Measurements from ENCODE around the gene DNAJB6. TPM values are rescaled to one million over a fixed set of nuclear protein-coding genes. Genes with fewer than 3 reads are reported as not detected.

Gene DNAJB6
- total RNA-seq, 1 donor from 2014 or later, result 126 TPM

- DNase-seq (ENCODE audit: low read depth), result no peak
- no peak overlapping the region for H3K4me3 ChIP-seq (ENCODE audit: low read depth, low read length)
- TF ChIP-seq, protein P1, sequence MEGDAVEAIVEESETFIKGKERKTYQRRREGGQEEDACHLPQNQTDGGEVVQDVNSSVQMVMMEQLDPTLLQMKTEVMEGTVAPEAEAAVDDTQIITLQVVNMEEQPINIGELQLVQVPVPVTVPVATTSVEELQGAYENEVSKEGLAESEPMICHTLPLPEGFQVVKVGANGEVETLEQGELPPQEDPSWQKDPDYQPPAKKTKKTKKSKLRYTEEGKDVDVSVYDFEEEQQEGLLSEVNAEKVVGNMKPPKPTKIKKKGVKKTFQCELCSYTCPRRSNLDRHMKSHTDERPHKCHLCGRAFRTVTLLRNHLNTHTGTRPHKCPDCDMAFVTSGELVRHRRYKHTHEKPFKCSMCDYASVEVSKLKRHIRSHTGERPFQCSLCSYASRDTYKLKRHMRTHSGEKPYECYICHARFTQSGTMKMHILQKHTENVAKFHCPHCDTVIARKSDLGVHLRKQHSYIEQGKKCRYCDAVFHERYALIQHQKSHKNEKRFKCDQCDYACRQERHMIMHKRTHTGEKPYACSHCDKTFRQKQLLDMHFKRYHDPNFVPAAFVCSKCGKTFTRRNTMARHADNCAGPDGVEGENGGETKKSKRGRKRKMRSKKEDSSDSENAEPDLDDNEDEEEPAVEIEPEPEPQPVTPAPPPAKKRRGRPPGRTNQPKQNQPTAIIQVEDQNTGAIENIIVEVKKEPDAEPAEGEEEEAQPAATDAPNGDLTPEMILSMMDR (IDR thresholded peaks at IDR 0.05; ENCODE audit: insufficient read depth, low read length, poor library complexity, severe bottlenecking), result no peak
- H3K36me3 ChIP-seq (ENCODE audit: control insufficient read depth, insufficient read depth, low read length), result no peaks in the 10 kb centered on the region
- no peaks in the 10 kb centered on the region for H3K27me3 ChIP-seq (ENCODE audit: control insufficient read depth, insufficient read depth, low read length)
Measured at GRCh38 chr7:157438121-157439025, 101.6 kb downstream of the DNAJB6 start.

- no peaks in the 10 kb centered on the region for H3K27me3 ChIP-seq (ENCODE audit: control insufficient read depth, insufficient read depth, low read length)
- no peak for DNase-seq (ENCODE audit: low read depth)
- H3K36me3 ChIP-seq (ENCODE audit: control insufficient read depth, insufficient read depth, low read length), result no peaks in the 10 kb centered on the region
- TF ChIP-seq, protein P1 (IDR thresholded peaks at IDR 0.05; ENCODE audit: insufficient read depth, low read length, poor library complexity, severe bottlenecking), result no peak
- H3K4me3 ChIP-seq (ENCODE audit: low read depth, low read length), result no peak overlapping the region
Measured at GRCh38 chr7:157439149-157439548, 102.3 kb downstream of the DNAJB6 start.

DNA sequence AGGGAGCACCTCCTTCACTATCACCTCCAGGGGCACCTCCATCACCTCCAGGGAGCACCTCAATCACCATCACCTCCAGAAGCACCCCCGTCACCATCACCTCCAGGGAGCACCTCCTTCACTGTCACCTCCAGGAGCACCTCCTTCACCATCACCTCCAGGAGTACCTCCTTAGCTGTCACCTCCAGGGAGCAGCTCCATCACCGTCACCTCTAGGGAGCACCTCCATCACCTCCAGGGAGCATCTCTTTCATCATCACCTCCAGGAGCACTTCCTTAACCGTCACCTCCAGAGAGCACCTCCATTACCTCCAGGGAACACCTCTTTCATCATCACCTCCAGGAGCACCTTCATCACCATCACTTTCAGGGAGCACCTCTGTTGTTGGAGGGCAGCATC lies 103.0 kb downstream of the DNAJB6 start:
- DNase-seq (ENCODE audit: low read depth), result no peak
- H3K4me3 ChIP-seq (ENCODE audit: low read depth, low read length), result no peak overlapping the region
- TF ChIP-seq, protein P1 (IDR thresholded peaks at IDR 0.05; ENCODE audit: insufficient read depth, low read length, poor library complexity, severe bottlenecking), result no peak

GRCh38 chr7:157440346-157441022 lies 103.7 kb downstream of the DNAJB6 start:
- no peak for DNase-seq (ENCODE audit: low read depth)

More for the DNA sequence above, 103.0 kb downstream of the DNAJB6 start:
- Histone ChIP-seq H3K36me3 (ENCODE audit: control insufficient read depth, insufficient read depth, low read length) (no peaks in the 10 kb centered on the region), H3K27me3 (ENCODE audit: control insufficient read depth, insufficient read depth, low read length) (no peaks in the 10 kb centered on the region)

GRCh38 chr7:157441023-157441399 lies 104.2 kb downstream of the DNAJB6 start:
- no peak overlapping the region for H3K4me3 ChIP-seq (ENCODE audit: low read depth, low read length)
- H3K36me3 ChIP-seq (ENCODE audit: control insufficient read depth, insufficient read depth, low read length), result no peaks in the 10 kb centered on the region
- no peaks in the 10 kb centered on the region for H3K27me3 ChIP-seq (ENCODE audit: control insufficient read depth, insufficient read depth, low read length)
- no peak for DNase-seq (ENCODE audit: low read depth)
- TF ChIP-seq, protein P1 (IDR thresholded peaks at IDR 0.05; ENCODE audit: insufficient read depth, low read length, poor library complexity, severe bottlenecking), result no peak

More at GRCh38 chr7:157440346-157441022, 103.7 kb downstream of the DNAJB6 start:
- Histone ChIP-seq H3K36me3 (ENCODE audit: control insufficient read depth, insufficient read depth, low read length) (no peaks in the 10 kb centered on the region), H3K27me3 (ENCODE audit: control insufficient read depth, insufficient read depth, low read length) (no peaks in the 10 kb centered on the region), H3K4me3 (ENCODE audit: low read depth, low read length) (no peak overlapping the region)
- TF ChIP-seq, protein P1 (IDR thresholded peaks at IDR 0.05; ENCODE audit: insufficient read depth, low read length, poor library complexity, severe bottlenecking), result no peak

Data from kidney epithelial cell (primary cell).